ENCODE results near the gene MAMSTR. TPM values are rescaled to one million over a fixed set of nuclear protein-coding genes. Genes with fewer than 3 reads are reported as not detected.

MAMSTR gene
- polyA plus RNA-seq, 5 donors, result 4.3 to 11.8 (median 4.6) TPM

DNA sequence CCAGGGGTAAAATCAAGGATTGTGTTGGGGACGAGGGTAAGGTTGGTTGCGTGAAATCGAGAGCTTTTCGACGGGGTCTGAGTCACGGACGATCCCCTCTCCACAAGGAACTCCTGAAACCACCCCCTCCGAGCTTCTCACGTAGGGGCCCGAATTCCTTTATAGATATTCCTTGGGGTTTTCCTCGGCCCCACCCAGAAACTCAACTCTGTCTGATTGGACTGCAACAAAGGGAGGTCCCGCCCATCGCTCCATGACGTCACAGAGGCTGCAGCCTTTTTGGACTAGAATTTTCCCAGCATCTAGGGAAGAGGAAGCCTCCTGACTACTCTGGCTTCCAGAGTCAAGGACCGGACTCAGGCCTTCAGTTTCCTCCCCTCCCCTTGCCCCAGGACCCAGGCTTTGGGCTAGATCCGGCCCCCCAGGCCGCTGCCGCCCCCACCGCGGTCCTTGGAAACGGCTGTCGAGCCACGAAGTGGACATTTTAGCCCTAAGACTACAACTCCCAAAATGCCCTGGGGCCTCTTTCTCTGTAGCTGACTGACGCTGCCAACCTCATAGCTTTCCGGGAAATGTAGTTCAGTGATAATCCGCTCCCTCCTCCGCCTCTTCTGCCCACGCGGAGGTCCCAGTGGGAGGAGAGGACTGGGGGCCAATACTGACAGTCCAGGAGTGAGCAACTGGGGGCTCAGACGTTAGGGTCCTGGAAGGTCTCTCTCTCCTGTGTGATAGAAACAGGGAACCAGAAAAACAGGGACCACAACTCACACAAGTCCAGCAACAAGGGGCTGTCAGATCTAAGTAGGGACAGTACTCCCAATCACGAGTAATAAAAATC lies 27.4 kb upstream of the MAMSTR start, which contains the start of gene IZUMO1:
Gene IZUMO1 (minus strand): TSS at position 172 of the 838 bp plus-strand sequence. CDS start 1,050 bp downstream, outside the sequence.
- DNase-seq, result peak; percentile 70 to 72

DNA sequence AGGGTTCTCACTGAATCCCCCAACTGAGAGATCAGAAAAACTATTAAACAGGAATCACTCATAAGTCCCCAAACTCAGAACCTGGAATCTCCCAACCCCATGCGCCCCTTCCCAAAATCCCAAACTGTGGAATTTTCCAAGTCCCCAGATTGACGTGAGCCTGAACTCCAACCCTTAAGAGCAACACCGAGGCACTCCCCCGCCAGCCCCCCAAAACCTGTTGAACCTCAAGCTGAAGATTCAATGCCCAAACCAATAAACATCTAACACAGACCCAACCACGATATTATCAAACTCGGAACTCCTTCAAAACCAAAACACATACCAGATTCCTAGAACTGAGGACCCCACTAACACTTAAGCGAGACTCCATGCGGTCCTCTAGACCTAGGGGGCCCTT lies 26.6 kb upstream of the MAMSTR start:
- DNase-seq, result no peak

DNA sequence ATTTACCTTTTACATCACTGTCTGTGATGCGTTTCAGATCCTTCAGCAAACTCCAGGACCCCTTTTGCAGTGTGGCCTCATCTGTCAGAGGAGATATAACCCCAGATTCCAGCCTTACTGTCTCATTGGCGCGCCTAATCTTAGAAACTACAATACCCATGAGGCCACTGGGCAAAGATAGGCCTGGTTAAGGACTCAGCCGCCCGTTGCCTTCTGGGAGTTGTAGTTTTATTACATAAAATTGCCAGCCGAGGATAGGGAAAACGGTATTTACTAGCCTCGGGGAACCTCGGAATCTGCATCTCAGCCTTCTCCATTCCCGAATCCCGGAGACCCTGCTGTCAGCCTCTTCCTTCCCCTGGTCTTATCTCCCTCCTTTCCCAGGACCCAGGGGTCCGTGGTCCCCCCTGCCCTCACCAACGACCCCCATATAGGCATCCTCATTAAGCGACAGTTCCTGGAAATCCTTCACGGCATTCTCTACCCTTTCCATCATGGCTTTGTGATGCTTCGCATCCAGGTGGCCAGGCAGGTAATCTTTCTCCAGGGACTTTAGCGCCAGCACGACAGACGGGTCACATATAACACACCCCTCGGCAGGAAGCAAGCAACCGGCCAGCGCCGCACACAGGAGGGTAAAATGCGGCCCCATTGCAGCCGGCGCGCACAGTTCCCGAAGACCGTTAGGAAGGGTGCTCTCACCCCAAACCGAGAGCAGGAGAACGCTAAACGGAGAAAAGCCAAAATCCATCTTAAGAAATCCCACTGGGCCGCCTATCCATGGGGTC lies 25.9 kb upstream of the MAMSTR start:
- no peak for DNase-seq

DNA sequence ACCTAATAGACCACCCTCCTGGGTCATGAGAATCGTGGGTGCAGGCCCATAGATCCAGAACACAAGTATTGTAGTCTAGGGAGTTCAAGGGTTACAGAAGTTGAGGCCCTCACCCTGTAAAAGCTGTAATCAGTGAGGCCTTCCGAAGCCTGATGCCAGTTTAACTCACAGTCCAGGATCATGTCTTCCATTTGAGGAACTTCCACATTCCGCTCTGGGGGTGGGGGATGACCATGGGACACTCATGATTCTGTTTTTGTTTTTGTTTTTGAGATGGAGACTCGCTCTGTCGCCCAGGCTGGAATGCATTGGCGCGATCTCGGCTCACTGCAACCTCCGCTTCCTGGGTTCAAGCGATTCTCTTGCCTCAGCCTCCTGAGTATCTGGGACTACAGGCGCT lies 22.6 kb upstream of the MAMSTR start:
- DNase-seq, result no peak

DNA sequence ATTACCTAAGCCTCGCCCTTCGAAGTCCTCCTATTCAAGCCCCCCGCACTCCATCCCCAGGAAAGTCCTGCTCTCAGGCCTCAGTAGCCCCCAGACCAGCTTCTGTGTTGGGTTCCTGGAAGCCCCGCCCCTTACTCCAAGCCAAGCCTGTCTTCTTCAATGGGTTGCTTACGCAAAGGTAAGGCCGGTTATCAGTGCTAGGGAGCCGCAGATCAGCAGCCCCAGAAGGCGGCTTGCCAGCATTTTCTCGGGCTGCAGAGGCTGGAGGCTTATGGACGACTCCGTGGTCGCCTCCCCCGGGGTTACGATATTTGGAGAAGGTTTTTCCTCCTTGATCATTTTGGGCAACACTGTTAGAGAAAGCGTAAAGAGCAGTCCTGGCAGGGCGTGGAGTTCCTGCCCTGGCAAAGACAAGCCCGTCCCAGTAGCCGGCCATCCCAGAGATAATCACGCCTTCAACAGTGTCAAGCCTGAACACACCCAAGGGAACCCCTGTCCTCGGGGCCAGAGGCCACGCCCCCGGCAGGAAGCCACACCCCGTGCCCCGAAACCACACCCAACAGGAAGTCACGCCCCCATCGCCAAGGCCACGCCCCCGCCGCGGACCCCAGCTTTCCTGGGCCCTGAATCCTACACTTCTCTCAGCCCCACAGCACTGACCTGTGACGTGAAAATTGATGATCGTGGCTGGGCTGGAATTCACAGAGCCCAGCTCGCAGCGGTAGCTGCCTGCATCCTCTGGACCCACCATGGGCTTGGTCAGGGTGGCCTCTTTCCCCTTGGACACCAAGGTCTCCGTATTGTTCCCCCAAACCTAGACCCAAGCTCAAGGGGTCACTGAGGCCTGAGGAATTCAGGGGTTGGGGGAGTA lies 21.8 kb upstream of the MAMSTR start:
- DNase-seq, result no peak

DNA sequence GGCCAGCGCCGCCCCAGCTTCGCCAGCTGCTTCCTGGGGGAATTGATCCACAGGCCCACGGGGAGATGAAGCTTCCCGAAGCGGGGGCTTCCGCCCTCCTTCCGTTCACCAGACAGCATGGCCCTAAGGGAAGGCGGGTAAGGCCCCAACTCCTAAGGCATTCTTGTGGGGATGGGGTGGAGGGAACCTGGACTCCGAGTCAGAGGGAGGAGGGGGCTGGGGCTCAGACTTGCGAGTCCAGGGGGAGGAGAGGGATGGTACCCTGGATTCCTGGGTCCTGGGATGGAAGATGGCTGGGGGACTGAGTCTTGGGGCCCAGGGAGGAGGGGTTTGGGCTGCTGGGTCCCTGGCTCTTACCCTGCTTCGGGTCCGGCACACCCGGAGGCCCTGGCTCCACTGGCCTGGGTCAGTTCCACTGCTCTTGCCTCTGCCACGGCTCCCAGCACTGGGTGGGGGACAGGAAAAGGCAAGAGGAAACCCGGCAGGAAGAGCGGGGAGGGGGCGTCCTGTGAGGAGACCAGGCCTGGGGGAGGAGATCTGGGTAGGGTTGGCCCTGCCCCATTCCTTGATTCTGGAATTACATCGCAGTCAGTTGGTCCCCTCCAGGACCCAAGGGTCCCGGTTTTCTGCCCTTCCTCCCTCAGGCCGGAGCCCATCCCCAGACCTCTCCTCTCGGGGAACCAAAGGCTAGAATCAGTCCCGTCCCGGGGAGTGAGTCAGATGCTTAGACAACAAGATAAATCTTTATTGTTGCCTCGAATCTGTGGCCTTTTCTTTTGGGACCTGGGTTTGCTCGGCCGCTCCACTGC lies 20.8 kb upstream of the MAMSTR start, which contains the start of gene RASIP1:
Gene RASIP1 (minus strand): TSS at position 447 of the 809 bp plus-strand sequence. CDS start 328 bp downstream, at position 119.
- DNase-seq, result no peak

DNA sequence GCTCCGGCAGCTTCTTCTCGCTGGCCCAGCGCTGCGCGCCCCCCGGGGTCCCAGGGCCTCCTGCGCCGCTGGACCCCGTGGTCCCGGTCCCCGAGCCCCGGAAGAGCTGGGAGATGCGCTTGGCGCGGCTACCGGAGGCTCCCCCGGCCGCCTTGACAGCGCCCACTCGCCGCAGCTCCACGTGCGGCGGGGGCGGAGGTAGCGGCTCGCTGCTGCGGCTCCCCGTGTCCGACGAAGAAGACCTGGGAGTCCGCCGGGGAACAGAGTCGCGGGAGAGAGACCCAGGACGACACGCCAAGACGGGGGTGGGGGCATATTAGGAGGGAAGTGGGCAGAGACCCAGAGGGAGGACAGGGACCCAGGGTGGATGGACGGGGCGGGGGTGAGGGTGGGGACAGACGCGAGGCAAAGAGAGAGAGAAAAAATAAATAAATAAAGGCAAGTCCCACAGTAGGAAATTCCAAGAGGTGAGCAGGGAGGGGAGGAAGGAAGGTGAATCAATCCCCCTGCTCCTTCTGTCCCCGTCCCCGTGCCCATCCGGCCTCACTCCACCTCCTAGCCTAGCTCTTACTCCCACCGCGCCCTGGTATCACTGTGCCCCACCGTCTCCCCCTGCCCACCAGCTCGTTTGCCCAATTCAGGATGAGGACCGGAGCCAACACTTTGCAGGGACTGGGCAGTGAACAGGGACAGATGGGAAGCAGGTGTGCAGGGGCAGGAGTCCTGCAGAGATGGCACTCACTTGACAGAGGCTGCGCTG lies 20.1 kb upstream of the MAMSTR start:
- no peak for DNase-seq

DNA sequence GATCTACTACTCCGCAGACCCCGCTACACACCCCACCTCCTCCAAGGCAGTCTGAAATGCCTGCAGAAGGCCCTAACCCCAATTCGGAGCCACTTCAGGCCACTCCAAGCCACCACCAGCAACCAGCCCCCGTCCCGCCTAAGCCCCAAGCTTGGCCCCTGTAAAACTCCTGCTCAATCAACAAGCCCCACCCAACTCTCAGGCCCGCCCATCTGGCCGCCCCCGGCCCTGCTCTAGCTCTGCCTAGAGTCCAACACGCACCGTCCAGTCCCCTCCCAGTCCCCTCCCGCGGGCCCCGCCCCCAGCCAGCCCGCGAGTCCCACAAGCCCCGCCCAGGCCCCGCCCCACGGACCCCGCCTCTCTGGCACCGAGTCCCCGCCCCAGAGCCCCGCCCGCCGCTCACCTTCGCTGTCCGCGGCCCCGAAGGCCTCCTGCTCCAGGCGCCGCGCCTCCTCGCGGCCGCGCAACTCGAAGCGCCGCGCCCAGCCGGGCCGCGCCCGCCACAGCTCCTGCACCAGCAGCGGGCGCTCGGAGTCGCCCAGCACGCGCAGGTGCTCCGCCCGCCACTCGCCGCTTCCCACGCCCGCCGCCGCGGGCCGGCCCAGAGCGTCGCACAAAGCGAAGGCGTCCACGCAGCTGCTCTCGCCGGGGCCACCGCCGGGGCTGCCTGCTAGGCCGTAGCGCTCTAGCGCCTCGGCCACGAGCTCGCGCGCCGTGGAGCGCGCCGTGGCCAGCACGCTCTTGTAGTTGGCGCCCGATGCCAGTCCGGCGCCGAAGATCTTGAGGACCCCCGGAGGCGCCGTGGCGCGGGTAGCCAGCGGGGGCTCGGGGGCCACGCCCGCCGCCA lies 19.3 kb upstream of the MAMSTR start:
- DNase-seq, result peak; percentile 83 to 84

DNA sequence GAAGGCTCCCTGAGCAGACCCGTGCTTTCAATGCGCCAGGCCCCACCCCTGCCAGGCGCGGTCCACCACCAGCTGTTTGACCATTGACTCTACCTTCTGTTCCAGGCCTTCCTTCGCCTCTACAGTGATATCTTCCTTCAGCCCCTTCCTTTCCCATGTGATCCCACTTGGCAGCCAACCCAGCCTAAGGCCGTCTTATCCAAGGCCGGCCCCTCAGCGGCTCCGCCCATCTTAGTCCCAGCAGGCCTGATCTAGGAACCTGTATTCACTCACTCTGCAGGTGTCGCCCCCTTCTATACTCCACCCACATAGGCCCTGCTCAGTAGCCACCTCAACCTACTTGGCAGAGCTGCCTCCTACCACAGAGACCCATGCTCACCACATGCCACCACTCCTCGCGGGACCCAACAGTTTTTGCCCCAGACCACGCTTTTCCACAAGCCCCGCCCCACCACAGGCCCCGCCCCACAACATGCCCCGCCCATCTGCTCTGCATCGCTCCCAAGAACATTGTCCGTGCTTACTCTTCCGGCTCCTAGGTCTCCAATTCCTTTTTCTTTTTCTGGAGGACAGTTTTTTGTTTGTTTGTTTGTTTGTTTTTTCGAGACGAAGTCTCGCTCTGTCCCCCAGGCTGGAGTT lies 18.0 kb upstream of the MAMSTR start:
- DNase-seq, result no peak

DNA sequence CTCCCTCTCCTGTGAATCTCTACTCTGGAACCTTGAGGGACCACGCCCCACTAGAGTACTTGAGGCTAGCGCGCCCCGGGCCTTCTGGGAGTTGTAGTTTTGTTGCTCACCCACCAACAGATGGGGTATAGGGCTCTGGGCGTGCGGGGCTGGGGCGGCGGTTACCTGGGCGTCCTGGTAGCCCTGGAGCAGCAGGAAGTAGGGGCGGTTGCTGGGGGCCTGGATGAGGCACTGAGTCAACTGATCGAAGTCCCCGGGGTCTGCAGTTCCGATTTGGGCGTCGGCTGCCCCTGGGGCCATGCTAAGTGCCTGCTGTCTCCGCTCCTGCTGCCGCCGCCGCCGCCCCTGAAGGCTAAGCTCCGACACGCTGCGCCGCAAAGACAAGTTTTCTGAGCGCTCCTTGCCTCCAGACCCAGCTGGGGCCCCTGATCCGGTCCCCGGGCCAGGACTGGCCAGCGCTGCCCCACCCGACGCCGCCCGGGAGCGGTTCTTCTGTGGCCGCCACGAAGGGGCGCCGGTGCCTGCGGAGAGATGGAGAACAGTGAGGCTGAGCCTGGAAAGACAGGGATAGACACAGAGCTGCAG lies 15.6 kb upstream of the MAMSTR start:
- DNase-seq, result no peak

DNA sequence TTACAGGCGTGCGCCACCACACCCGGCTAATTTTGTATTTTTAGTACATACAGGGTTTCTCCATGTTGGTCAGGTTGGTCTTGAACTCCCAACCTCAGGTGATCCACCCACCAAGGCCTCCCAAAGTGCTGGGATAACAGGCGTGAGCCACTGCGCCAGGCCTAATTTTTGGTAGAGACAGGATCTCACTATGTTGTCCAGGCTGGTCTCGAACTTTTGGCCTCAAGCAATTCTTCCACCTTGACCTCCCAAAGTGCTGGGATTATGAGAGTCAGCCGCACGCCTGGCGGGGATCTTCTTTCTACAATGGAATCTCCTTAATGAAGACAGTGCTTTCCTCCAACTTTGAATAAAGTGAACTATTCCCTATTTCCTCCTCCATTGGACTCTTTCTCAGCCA lies 15.1 kb upstream of the MAMSTR start:
- DNase-seq, result no peak

DNA sequence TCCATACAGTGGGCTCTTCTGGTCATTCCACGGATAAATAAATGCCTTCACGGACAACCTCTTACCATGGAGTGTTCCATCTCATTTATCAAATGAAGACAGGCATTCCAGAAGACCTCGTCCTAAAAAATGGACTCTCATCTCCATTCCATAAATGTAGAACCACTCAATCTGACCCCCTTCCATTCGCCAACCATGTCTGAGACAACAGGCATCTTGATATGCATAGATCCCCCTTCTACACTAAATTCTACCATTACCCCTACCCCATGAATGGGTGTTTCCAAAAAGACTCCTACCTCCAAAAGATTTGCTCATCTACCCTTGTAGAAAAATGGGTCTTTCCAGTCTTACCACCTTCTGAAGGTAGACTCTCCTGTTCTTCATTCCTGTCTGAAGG lies 11.9 kb upstream of the MAMSTR start:
- DNase-seq, result no peak

DNA sequence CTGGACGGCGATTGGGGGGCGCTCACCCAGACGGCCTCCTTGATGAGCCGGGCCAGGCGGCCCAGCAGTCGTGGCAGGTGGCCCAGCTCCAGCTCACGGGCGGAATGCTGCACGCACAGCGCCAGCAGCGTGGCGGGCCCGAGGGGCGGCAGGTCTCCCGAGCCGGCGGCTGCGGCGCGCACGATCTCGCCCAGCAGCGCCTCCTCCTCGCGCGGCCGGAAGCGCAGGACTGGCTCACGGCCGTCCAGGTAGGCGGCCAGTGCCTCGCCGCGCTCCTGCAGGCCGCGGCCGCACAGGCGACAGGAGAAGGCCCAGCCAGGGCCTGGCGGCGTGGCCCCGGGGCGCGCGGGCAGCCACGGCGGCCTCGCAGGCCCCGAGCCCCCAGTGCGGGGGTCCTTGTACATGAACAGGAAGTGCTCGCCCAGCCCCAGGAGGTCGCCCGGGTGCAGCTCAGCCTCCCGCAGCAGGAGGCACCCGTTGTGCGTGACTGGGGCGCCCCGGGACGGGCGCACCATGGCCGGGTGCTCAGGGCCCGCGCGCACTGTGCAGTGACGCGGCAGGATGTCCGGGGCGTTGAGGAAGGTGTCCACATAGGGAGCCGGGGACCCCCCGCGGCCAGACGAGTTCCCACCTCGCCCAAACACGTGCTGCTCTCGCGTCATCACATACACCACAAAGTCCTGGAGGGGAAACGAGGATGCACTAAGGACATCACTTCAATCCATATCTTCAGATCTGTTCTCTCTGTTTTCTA lies 9.6 kb upstream of the MAMSTR start:
- no peak for DNase-seq

DNA sequence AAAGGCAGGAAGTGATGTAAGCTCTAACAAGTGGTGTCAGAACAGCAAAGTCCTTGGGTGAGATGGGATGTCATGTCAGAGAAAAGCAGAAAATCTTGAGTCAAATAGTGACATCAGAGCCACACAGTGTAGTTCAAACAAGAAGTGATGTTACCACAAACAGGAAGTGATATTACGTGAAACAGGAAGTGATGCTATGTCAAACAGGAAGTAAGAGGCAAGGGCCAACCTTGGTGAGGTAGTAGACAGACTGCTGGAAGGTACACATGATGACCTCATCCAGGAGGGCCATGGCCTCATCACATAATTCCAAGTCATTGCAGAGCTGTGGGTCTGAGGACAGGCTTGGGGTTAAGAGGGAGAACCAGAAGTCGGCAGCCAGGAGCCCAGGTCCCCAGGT lies 7.0 kb upstream of the MAMSTR start:
- DNase-seq, result no peak

DNA sequence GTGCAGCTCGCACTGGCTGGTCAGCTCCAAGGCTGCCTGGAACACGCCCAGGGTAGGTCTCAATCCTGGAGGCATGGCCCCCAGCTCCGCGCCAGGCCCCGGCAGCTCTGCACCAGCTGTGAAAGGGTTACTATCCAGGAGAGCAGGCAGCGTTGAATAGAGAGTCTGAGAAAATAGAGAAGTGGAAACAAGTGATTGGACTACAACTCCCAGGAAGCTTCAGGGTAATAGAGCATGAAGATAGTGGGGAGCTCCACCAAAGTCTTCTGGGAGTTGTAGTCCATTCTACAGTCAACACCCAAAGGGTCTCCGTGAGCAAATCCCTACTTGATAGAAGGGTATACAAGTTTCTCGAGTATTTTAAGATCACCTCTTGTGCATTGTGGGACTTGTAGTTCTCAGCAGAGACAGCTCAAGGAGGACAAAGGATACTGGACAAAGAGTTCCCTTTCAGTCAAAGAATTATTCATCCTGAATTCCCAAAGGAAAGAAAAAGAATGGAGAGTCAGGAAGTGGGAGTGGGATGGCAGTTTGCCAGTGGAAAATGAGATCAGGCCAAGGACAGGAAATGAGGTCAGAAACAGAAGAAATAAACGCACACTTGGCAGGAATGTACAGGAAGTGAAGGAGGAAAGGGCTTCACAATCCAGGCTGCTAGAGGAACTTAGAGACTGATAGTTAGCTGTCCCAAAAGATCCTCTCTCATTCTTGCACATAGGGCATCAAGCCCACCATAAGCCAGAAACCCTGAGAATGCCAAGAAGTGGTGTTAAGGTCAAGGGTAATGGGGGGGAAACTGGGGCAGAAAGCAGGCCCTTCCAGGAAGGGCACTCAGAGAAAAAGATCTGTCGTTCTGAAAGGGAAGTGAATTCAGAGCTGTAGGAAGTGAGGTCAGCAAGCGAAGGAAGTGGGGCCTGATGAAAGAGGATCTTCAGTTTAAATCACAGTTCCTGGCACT lies 5.5 kb upstream of the MAMSTR start:
- peak; percentile 79 to 85 for DNase-seq

DNA sequence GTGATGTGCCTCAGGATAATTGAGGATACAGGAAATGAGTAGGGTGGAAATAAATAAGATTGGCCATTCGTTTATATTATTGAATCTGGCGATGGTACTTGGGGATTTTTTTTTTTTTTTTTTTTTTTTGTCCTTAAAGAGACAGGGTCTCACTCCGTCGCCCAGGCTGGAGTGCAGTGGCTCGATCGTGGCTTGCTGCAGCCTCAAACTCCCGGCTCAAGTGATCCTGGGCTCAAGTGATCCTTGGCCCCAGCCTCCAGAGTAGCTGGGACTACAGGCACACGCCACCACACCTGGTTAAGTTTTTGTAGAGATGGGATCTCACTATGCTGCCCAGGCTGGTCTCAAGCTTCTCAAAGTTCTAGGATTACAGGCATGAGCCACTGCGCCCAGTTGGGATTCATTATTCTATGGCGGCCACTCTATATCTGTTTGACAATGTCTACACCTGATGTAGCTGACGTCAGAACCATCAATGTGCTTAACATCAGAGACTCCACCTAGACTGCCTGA lies 2.7 kb upstream of the MAMSTR start:
- no peak for DNase-seq

Measured in right lung (tissue), 5 donors.